OCI-LY3 (cell line): ENCODE data around the gene GRIN2D.

Experiments used
- H2AFZ ChIP-seq: fragments of 200-600, 300-600 bp; shearing (Covaris generic); 2 replicates; pipeline ENCODE4 v1.6.0; 2014; ENCODE audit warnings: antibody characterized with exemption, low read depth, low read length
- H3K27ac ChIP-seq: fragments of 200-600, 300-600 bp; sonication (generic); 2 replicates; pipeline ENCODE4 v1.5.1; 2014; ENCODE audit warnings: mild to moderate bottlenecking, low read length, moderate library complexity, mixed read lengths
- H3K27me3 ChIP-seq: fragments of 200-600, 300-600 bp; sonication (generic); 2 replicates; pipeline ENCODE4 v1.6.1; 2014; ENCODE audit warnings: low read depth, low read length, mixed read lengths
- H3K36me3 ChIP-seq: fragments of 200-600, 300-600 bp; sonication (generic); replicated peaks from 2 replicates; pipeline ENCODE3; 2014; ENCODE audit warnings: low read depth, low read length, mixed read lengths
- H3K4me1 ChIP-seq: fragments of 300-600, 200-600 bp; sonication (generic); 2 replicates; pipeline ENCODE4 v1.6.1; 2014; ENCODE audit warnings: low read length, mixed read lengths
- H3K4me2 ChIP-seq: fragments of 200-600, 300-600 bp; sonication (generic); 2 replicates; pipeline ENCODE4 v1.6.1; 2014; ENCODE audit warnings: low read length, mixed read lengths
- H3K4me3 ChIP-seq: fragments of 300-600, 200-600 bp; sonication (generic); 2 replicates; pipeline ENCODE4 v1.5.1; 2014; ENCODE audit warnings: antibody characterized with exemption, mild to moderate bottlenecking, low read length, moderate library complexity
- H3K79me2 ChIP-seq: fragments of 300-600, 200-600 bp; shearing (Covaris generic); 2 replicates; pipeline ENCODE4 v1.6.1; 2014; ENCODE audit warnings: mild to moderate bottlenecking, low read length, mixed read lengths
- H3K9ac ChIP-seq: fragments of 300-600, 200-600 bp; shearing (Covaris generic); 2 replicates; pipeline ENCODE4 v1.6.0; 2014; ENCODE audit warnings: mild to moderate bottlenecking, low read length, moderate library complexity
- H3K9me3 ChIP-seq: fragments of 200-600, 300-600 bp; shearing (Covaris generic); 2 replicates; pipeline ENCODE4 v1.6.1; 2014; ENCODE audit warnings: low read length, mixed read lengths; ENCODE audit not compliant: insufficient read depth
- H4K20me1 ChIP-seq: fragments of 200-600, 300-600 bp; sonication (generic); 2 replicates; pipeline ENCODE4 v1.6.1; 2016; ENCODE audit warnings: low read length, mixed read lengths; ENCODE audit not compliant: insufficient read depth
- CTCF ChIP-seq: fragments of 200-600, 300-600 bp; sonication (generic); IDR thresholded peaks from 2 replicates; pipeline ENCODE4 v1.5.1; 2014; ENCODE audit warnings: antibody characterized with exemption, low read length, low read depth
- EZH2phosphoT487 ChIP-seq: fragments of 200-600 bp; shearing (Covaris generic); IDR thresholded peaks from 2 replicates; pipeline ENCODE4 v1.6.1; 2018; ENCODE audit warnings: antibody characterized with exemption, mixed run types, low read depth

GRIN2D gene

DNA sequence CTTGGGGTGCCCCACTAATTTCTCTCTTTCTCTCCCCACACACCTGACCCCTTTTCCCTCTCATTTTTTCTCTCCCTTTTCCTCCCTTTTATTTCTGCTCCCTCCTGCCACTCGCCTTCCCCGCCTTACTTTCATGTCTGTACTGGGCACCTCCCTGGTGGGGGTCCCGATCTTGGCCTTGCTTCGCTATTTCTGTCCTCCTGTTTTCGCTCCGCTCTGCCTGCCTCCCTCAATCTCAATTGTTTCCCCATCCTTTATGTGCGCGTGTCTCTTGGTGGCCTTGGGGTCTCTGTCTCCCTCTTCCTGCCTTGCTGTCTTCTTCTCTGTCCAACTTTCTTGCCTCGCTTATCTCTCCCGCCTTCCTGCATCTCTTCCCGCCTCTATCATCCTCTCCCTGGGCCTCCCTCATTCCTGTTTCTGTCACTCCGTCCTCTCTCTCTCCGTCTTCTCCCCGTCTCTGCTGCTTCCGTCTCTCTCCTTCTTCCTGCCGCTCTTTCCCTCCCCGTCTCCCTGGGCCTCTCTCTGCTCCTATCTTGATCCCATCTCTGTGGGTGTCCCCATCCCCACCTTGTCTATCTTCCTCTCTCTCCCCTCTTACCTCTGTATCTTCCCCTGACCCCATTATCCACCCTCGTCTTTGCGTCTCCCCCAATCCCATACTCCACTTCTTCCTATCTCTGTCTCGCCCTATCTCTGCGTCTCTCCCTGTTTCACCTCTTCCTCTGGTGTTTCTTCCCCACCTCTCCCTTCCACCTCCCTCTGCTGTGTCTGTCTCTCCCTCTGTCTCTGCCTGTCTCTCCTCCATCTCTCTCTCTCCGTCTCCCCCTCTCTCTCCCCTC, 4.0 kb downstream of the GRIN2D start:
- TF ChIP-seq EZH2phosphoT487 (no peak), CTCF (no peak)
- no peak overlapping the region for H2AFZ ChIP-seq
- H3K36me3 ChIP-seq = no peaks in the 10 kb centered on the region
- H3K27me3 ChIP-seq = peaks cover 44% of the 10 kb centered on the region
- no peak overlapping the region for H3K4me2 ChIP-seq
- H3K4me1 ChIP-seq = peaks cover 29% of the 10 kb centered on the region
- no peak overlapping the region for H3K27ac ChIP-seq
- H4K20me1 ChIP-seq = no peaks in the 10 kb centered on the region
- no peak overlapping the region for H3K4me3 ChIP-seq
- H3K79me2 ChIP-seq = no peaks in the 10 kb centered on the region
- H3K9ac ChIP-seq = no peak overlapping the region
- no peaks in the 10 kb centered on the region for H3K9me3 ChIP-seq

- Histone ChIP-seq H4K20me1 (no peaks in the 10 kb centered on the region), H3K36me3 (no peaks in the 10 kb centered on the region), H3K9ac (no peak overlapping the region), H3K79me2 (no peaks in the 10 kb centered on the region), H3K27me3 (peaks cover 44% of the 10 kb centered on the region), H3K4me1 (peaks cover 29% of the 10 kb centered on the region), H3K4me2 (no peak overlapping the region), H3K4me3 (no peak overlapping the region), H2AFZ (no peak overlapping the region), H3K27ac (no peak overlapping the region), H3K9me3 (no peaks in the 10 kb centered on the region)
- TF ChIP-seq CTCF (no peak), EZH2phosphoT487 (no peak)
Observed at GRCh38 chr19:48398102-48398374, 4.6 kb downstream of the GRIN2D start.

DNA sequence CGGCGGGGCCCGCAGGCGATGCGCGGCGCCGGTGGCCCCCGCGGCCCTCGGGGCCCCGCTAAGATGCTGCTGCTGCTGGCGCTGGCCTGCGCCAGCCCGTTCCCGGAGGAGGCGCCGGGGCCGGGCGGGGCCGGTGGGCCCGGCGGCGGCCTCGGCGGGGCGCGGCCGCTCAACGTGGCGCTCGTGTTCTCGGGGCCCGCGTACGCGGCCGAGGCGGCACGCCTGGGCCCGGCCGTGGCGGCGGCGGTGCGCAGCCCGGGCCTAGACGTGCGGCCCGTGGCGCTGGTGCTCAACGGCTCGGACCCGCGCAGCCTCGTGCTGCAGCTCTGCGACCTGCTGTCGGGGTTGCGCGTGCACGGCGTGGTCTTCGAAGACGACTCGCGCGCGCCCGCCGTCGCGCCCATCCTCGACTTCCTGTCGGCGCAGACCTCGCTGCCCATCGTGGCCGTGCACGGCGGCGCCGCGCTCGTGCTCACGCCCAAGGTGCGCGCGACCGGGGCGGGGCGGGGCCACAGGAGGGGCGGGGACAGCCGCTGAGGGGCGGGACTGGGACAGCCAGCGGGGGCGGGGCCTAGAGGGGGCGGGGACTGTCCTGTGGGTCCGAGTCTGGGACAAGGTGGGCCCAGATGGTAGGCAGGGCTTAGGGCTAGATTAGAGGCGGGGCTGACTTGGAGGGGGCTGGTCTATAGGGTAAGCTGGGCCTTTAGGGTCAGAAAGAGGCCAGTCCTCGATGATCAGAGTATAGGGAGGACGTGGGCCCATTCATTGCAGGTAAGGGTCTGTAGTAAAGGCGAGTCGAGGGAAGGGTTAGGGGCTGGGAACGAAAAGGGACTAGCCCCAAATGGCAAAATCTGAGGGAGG, 5.1 kb downstream of the GRIN2D start:
- H3K36me3 ChIP-seq = no peaks in the 10 kb centered on the region
- H3K79me2 ChIP-seq = no peaks in the 10 kb centered on the region
- no peak overlapping the region for H2AFZ ChIP-seq
- H3K27me3 ChIP-seq = peaks cover 43% of the 10 kb centered on the region
- H3K27ac ChIP-seq = no peak overlapping the region
- H3K4me3 ChIP-seq = no peak overlapping the region
- H3K4me2 ChIP-seq = no peak overlapping the region
- H3K9me3 ChIP-seq = no peaks in the 10 kb centered on the region
- H4K20me1 ChIP-seq = no peaks in the 10 kb centered on the region
- H3K4me1 ChIP-seq = peaks cover 32% of the 10 kb centered on the region
- no peak for TF ChIP-seq CTCF
- no peak for TF ChIP-seq EZH2phosphoT487
- no peak overlapping the region for H3K9ac ChIP-seq

DNA sequence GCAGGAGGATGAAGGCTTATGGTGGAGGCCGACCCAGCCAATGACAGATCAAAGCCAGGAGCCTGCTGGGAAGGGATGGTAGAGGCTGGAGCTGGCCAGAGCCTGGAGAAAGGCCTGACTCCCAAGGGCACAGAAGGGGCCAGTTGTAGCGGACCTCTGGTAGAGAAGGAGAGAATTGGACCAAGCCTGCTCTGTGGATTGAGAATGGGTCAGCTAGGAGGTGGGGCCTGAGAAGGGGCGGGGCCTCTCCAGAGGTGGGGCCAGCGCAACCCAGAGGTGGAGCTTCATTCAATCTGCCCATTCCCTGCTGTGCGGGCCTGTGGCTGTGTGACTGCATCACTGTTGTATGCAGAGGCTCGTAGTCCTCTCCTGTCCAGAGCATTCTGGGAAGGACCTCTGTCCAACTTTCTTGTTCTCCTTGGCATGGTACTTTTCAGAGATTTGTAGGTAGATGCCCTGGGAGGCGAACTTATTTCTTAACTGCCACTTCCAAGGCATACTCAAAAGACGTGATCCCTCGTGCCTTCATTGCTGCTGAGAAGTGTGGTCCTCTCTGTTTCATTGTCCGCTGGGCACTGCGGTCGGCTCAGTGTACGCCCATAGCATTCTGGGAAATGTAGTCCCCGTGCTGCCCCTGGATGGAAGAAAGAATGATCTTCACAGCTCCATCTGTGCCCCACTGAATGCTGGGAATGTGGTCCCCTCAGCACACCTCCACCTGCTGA, 6.7 kb downstream of the GRIN2D start:
- Histone ChIP-seq H3K79me2 (no peaks in the 10 kb centered on the region), H2AFZ (no peak overlapping the region), H3K4me3 (no peak overlapping the region)

More for the DNA sequence above, 6.7 kb downstream of the GRIN2D start:
- Histone ChIP-seq H3K9me3 (no peaks in the 10 kb centered on the region), H3K27me3 (peaks cover 29% of the 10 kb centered on the region), H4K20me1 (no peaks in the 10 kb centered on the region), H3K36me3 (no peaks in the 10 kb centered on the region), H3K27ac (no peak overlapping the region), H3K4me1 (peaks cover 21% of the 10 kb centered on the region; the same call in 1 of the 2 replicates), H3K4me2 (peak overlapping the region; percentile 11; the same call in 1 of the 2 replicates), H3K9ac (no peak overlapping the region)
- TF ChIP-seq CTCF = no peak
- no peak for TF ChIP-seq EZH2phosphoT487
